Large intestine (tissue), 3 donors: ENCODE measurements around the gene GLCE. TPM values are rescaled to one million over a fixed set of nuclear protein-coding genes. Genes with fewer than 3 reads are reported as not detected.
A peak's percentile ranks its signal among the peaks of the same experiment; 100 is the strongest.

Source experiments
- DNase-seq, 2 donors: peaks; one replicate each; pipeline versions ENCODE4 v3.0.0 to v3.0.0-alpha.2; 2013
- H3K27ac ChIP-seq: one replicate; pipeline ENCODE4 v1.5.1; 2013; ENCODE audit warnings: low read length
- H3K27me3 ChIP-seq: 2 replicates; pipeline ENCODE4 v1.6.1; 2013; ENCODE audit warnings: low read length; ENCODE audit not compliant: control insufficient read depth, insufficient read depth
- H3K36me3 ChIP-seq: 2 replicates; pipeline ENCODE4 v1.6.1; 2013; ENCODE audit warnings: low read length; ENCODE audit not compliant: control insufficient read depth, insufficient read depth
- H3K4me1 ChIP-seq: one replicate; pipeline ENCODE4 v1.6.1; 2013; ENCODE audit warnings: low read length; ENCODE audit not compliant: control insufficient read depth, insufficient read depth
- H3K4me3 ChIP-seq: one replicate; pipeline ENCODE4 v1.5.1; 2013; ENCODE audit warnings: low read length
- H3K9me3 ChIP-seq: one replicate; pipeline ENCODE4 v1.6.1; 2013; ENCODE audit warnings: mild to moderate bottlenecking, low read depth, low read length, moderate library complexity; ENCODE audit not compliant: control insufficient read depth
- WGBS: methylation state at CpG from one replicate; pipeline ENCODE4 v1.1.5; 2013; ENCODE audit warnings: low lambda C conversion rate; ENCODE audit not compliant: insufficient coverage; 5-methylcytosine and 5-hydroxymethylcytosine counted together
- polyA plus RNA-seq: library from polyadenylated mRNA; unstranded; fragments of 120-200 nt; gene quantifications from one replicate; pipeline ENCODE4 v1.2.1, GENCODE V29; 2013

Gene GLCE
- polyA plus RNA-seq, 1 donor: 50.5 TPM

DNA sequence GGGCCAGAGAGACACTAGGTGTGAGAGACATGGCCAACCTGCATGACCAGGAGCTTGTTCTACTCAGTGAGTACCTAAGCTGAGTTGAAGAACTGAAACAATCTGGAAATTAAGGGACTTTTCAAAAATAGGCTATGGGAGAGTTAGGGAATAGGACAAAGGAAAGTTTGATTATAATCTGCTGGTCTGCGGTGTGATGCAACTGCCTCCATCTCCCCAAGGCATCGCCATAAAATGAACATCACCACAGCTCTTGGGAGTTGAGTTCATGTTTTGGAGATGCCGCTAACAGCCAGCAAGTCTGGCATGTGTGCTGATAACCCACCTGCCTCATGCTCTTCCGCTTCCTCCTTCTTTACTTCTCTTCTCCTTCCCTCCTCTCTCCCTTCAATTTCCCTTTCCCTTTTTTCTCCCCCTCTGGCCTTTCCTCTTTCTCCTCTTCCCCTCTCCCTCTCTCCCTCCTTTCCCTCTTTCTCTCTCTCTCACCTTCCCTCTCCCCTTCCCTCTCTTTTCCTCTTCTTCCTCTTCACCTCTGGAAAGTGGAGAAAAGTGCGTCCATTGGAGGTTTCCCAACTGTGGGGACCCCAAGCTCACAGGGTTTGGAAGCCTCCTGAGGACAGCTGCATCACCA, 39.1 kb upstream of the GLCE start:
- H3K9me3 ChIP-seq: no peaks in the 10 kb centered on the region
- H3K4me3 ChIP-seq: no peak overlapping the region
- no peak overlapping the region for H3K27ac ChIP-seq
- H3K36me3 ChIP-seq: no peaks in the 10 kb centered on the region
- peaks cover 12% of the 10 kb centered on the region for H3K4me1 ChIP-seq
- H3K27me3 ChIP-seq: no peaks in the 10 kb centered on the region
- 100% methylated on average over 3 of the region's 5 CpGs for WGBS
- DNase-seq: no peak

DNA sequence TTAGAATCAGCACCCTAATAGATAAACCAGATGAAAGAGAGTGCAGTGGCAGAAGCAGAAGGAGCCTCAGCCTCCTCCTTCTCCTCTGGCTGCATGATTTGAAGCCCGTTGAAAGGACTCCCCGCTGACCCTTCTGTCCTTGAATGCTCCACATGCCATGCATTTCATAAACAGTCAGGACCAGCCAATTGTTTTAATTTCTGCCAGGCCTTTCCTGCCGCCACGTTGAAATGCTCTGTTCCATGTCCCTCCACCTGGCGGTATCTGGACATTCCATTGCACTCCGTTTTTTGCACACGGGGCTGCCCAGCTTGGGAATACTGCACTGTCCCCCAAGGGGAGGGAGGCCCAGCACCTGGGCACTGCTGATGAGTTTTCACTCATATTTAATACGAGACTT, 35.2 kb upstream of the GLCE start:
- Histone ChIP-seq H3K36me3 (no peaks in the 10 kb centered on the region), H3K27me3 (no peaks in the 10 kb centered on the region), H3K4me3 (no peak overlapping the region), H3K9me3 (no peaks in the 10 kb centered on the region), H3K27ac (peak overlapping the region; percentile 89), H3K4me1 (peaks cover 45% of the 10 kb centered on the region)
- DNase-seq: no peak
- WGBS: no CpG with 5 or more reads among the region's 8 CpGs

DNA sequence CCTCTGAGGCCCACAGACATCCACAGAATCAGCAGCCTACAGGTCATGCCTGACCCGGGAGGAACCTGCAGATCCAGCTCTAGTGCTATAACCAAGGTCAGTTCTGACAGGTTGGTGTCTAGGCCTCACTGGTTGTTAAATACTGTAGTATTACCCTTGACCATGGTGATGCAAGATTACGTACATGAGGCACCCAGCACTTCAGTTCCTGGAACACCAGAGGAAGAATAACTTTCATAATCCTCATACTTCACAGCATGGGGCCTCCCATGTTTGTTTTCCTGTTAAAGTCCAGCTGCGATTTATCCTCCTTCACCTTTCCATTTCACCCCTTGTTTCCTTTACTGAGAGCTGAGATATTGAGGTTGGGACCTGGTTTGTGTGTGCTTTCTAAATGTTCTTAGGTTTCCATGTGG, 34.4 kb upstream of the GLCE start:
- H3K27me3 ChIP-seq: no peaks in the 10 kb centered on the region
- no peaks in the 10 kb centered on the region for H3K36me3 ChIP-seq
- 0% methylated on average over 2 of the region's 3 CpGs for WGBS
- no peaks in the 10 kb centered on the region for H3K9me3 ChIP-seq
- peaks cover 45% of the 10 kb centered on the region for H3K4me1 ChIP-seq
- peak overlapping the region; percentile 89 for H3K27ac ChIP-seq
- H3K4me3 ChIP-seq: no peak overlapping the region
- DNase-seq: peak; percentile 90 to 95

DNA sequence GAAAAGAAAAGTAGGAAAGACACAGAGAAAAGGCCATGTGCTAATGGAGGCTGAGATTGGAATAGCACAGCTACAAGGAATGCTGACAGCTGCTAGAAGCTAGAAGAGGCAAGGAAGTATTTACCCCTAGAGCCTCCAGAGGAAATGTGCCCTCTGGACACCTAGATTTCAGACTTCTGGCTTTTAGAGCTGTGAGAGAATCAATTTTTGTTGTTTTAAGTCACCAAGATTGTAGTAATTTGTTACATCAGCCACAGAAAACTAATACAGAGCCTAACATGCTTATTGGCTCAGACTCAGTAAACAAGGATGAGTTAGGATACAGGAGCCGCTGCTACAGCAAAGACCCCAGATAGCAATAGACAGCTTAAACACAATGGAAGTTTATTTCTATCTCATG, 33.1 kb upstream of the GLCE start:
- Histone ChIP-seq H3K9me3 (no peaks in the 10 kb centered on the region), H3K27ac (peak overlapping the region; percentile 89), H3K4me1 (peaks cover 45% of the 10 kb centered on the region), H3K36me3 (no peaks in the 10 kb centered on the region), H3K27me3 (no peaks in the 10 kb centered on the region), H3K4me3 (no peak overlapping the region)
- DNase-seq: peak; percentile 33 to 64
- no CpG with 5 or more reads among the region's 1 CpG for WGBS

DNA sequence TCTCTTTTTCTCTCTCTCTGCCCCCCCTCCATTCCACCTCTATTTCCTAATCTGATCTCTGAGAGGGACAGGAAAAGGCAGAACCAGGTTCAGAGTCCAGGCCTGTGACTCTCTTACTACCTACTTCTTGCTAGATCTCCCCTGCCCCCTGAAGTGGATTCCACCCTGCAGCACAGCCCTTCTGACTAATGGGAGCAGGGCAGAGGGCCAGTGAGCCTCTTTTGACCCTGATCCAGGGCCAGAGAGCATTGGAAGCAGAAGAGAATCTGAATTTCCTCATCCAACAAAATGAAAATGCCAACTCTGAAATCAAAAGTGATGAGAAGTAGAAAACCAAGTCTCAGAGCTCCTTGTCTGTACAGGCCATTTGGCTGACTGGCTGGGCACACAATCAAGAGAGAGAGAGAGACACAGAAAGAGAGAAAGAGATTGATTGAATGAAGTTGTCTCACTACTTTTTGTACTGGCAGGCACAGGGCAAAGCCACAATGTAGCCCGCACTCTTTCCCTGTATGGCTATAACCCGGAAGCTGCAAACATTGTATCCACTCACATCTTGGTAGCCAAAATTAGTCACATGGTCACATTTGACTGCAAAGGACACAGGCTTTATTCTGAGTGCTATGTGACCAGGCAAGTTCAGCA, 31.6 kb upstream of the GLCE start:
- no peak overlapping the region for H3K4me3 ChIP-seq
- no peaks in the 10 kb centered on the region for H3K27me3 ChIP-seq
- 100% methylated on average over 1 of the region's 2 CpGs for WGBS
- peaks cover 45% of the 10 kb centered on the region for H3K4me1 ChIP-seq
- peak; percentile 76 to 91 for DNase-seq
- no peaks in the 10 kb centered on the region for H3K9me3 ChIP-seq
- no peaks in the 10 kb centered on the region for H3K36me3 ChIP-seq
- H3K27ac ChIP-seq: peak overlapping the region; percentile 89

DNA sequence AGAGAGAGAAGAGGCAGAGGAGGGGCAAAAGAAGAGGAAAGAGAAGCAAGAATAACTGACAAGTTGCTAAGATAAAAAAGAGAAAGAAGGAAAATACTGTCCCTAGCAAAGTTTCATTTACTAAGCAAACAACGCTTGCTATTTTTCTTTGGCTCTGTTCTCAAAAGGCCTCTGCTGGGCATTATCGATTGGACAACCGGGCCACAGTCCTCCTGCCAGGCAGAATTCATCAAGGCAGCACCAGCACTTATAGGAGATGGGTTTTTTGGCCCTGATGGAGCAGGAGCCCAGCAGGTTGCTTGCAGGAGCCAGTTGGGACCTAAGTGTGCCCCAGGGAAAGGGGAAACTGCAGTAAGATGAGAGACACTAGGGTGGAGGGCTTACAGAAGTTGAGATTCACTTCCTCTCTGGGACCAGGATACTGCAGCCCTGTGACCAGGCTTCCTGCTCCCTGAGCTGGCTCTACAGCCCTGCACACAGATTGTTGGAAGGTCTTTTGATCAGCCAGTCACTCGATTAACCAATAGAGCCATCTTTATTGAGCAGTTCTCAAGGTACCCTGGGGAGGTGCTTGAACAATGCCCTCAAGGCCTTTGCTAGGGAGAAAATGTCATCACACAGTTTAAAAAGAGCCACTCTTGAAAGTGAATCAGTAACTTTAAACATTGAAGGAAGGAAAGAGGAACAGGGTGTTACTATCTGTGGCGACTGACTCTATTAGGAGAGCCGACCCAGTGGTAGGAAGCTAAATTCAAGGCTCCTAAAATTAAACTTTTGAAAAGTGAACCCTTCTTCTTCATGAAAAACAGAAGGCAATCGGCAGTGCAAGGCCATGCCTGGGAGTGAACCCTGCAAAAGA, 28.8 kb upstream of the GLCE start:
- no peak overlapping the region for H3K27ac ChIP-seq
- no peaks in the 10 kb centered on the region for H3K36me3 ChIP-seq
- no CpG with 5 or more reads among the region's 7 CpGs for WGBS
- no peaks in the 10 kb centered on the region for H3K9me3 ChIP-seq
- no peak for DNase-seq
- peaks cover 31% of the 10 kb centered on the region for H3K4me1 ChIP-seq
- H3K4me3 ChIP-seq: no peak overlapping the region
- H3K27me3 ChIP-seq: no peaks in the 10 kb centered on the region

DNA sequence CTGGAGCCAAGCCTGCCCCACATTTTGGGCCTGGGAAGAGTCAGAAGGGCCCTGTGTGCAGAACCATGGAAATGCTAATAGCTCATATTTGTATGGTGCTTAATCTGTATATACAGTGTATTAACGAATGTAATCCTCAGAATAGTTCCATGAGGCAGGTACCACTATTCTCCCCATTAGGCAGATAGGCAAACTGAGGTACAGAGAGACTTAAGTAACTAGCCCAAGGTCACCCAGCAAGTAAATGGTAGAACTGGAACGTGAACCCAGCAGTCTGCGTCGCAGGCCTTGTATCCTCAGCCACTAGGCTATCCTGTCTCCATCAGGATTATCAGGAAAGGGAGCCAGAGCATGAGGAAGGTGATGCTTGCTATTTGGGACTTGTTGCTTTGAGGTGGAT, 28.0 kb upstream of the GLCE start:
- H3K4me1 ChIP-seq: peaks cover 24% of the 10 kb centered on the region
- H3K27ac ChIP-seq: no peak overlapping the region
- DNase-seq: no peak
- no peak overlapping the region for H3K4me3 ChIP-seq
- no peaks in the 10 kb centered on the region for H3K36me3 ChIP-seq
- H3K9me3 ChIP-seq: no peaks in the 10 kb centered on the region
- no peaks in the 10 kb centered on the region for H3K27me3 ChIP-seq
- WGBS: no CpG with 5 or more reads among the region's 4 CpGs

DNA sequence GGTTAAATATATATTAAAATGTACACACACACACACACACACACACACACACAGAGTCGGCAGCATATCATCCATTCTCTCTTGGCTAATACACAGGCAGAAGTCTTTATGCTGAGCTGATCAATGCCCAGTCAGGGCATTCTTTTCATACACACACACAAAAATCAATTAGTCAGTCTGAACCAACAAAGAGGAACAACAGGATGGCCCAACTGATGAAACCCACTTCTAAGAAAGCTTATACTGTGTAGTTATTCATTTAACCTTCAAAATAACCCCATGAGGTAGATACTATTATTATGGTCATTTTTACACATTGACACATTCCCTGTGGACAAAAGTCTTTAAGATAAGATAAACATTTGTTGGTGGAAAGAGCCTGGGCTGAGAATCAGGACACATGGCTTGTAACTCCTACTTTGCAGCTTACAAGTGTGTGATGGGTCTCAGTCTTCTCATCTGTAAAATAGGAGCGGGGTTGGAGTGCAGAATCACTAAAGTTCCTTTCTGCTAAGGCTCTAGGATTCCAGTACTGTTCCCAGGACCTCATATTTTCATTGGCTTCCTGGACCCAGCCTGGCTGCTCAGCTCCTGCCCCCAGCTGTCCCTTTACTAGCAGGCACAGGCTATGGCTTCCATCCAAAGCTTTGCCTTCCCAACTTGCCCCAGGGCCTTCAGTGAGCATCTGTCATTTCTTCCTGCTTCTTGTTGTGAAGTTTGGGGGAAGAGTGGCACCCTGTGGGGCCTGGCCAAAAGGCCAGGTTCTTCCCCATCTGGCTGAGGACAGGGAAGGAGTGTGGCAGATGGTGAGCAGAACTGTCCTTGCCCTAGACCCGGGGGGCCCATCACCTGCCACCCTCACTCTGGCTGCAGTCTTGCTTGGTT, 27.2 kb upstream of the GLCE start:
- no peak for DNase-seq
- no CpG with 5 or more reads among the region's 3 CpGs for WGBS
- H3K27ac ChIP-seq: no peak overlapping the region
- no peaks in the 10 kb centered on the region for H3K36me3 ChIP-seq
- no peak overlapping the region for H3K4me3 ChIP-seq
- no peaks in the 10 kb centered on the region for H3K9me3 ChIP-seq
- no peaks in the 10 kb centered on the region for H3K27me3 ChIP-seq
- H3K4me1 ChIP-seq: peaks cover 16% of the 10 kb centered on the region

DNA sequence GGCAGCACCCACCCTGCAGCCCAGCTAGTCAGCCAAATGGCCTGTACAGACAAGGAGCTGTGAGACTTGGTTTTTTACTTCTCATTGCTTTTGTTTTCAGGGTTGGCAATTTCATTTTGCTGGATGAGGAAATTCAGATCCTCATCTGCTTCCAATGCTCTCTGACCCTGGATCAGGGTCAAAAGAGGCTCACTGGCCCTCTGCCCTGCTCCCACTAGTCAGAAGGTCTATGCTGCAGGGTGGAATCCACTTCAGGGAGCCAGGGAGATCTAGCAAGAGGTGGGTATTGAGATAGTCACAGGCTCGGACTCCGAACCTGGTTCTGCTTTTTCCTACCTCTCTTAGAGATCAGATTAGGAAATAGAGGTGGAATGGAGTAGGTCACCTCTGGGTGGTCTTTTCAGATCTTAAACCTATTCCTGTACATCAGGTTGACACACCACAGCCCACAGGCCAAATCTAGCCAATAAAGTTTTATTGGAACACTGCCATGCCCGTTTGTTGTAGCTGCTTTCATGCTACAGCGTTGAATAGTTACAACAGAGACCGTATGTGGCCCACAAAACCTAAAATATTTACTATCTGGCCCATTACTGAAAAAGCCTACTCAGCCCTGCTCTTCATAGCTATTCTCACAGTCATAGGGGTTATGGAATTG, 26.4 kb upstream of the GLCE start:
- H3K36me3 ChIP-seq: no peaks in the 10 kb centered on the region
- H3K4me3 ChIP-seq: no peak overlapping the region
- H3K27me3 ChIP-seq: no peaks in the 10 kb centered on the region
- peaks cover 11% of the 10 kb centered on the region for H3K4me1 ChIP-seq
- no peak for DNase-seq
- no CpG with 5 or more reads among the region's 5 CpGs for WGBS
- no peaks in the 10 kb centered on the region for H3K9me3 ChIP-seq
- no peak overlapping the region for H3K27ac ChIP-seq
